Tibial nerve (tissue), 4 donors: Measurements from ENCODE around the gene CES1. TPM values are rescaled to one million over a fixed set of nuclear protein-coding genes. Genes with fewer than 3 reads are reported as not detected.

Source experiments
- DNase-seq, 2 donors: peaks; one replicate each; pipeline ENCODE4 v3.0.0-alpha.2; 2019; ENCODE audit warnings: low spot score in 2 of 2
- H3K27ac ChIP-seq, 4 donors: fragments of 200-600 bp; sonication (generic) in 3 of 4; one replicate each; pipeline ENCODE4 v1.5.1; 2017 to 2019; ENCODE audit warnings: mild to moderate bottlenecking in 1 of 4
- H3K27me3 ChIP-seq, 2 donors: fragments of 200-600 bp; sonication (generic) in 1 of 2; one replicate each; pipeline versions ENCODE4 v1.5.1 to v1.6.0; 2017 to 2019
- H3K36me3 ChIP-seq, 3 donors: fragments of 200-600 bp; sonication (generic); one replicate each; pipeline ENCODE4 v1.5.1; 2018 to 2019
- H3K4me1 ChIP-seq, 4 donors: fragments of 200-600 bp; sonication (generic) in 3 of 4; one replicate each; pipeline ENCODE4 v1.5.1; 2017 to 2019
- H3K4me3 ChIP-seq, 4 donors: fragments of 200-600 bp; sonication (generic) in 3 of 4; one replicate each; pipeline ENCODE4 v1.5.1; 2017 to 2019; ENCODE audit warnings: mild to moderate bottlenecking in 1 of 4, moderate library complexity in 1 of 4
- H3K9me3 ChIP-seq, 4 donors: fragments of 200-600 bp; sonication (generic) in 3 of 4; one replicate each; pipeline ENCODE4 v1.5.1; 2017 to 2019
- EP300 ChIP-seq, 2 donors: sonication (generic); formaldehyde crosslinking; IDR thresholded peaks; one replicate each; pipeline ENCODE4 v1.6.1; 2017; ENCODE audit warnings: antibody characterized with exemption in 2 of 2, mild to moderate bottlenecking in 1 of 2
- POLR2A ChIP-seq, 2 donors: fragments of 450-650 bp; IDR thresholded peaks; one replicate each; pipeline ENCODE4 v1.6.1; 2017; ENCODE audit warnings: antibody characterized with exemption in 2 of 2, mild to moderate bottlenecking in 2 of 2, moderate library complexity in 2 of 2
- WGBS, 2 donors: methylation state at CpG; one replicate each; pipeline ENCODE4 v1.1.5; 2018; 5-methylcytosine and 5-hydroxymethylcytosine counted together
- total RNA-seq, 4 donors: library from RNA; depleted of rRNA; stranded (reverse); fragments of >200 nt; gene quantifications; one replicate each; pipeline ENCODE4 v1.1.0, GENCODE V29; 2016
- TF ChIP-seq, protein P1 (sequence below), 5 experiments: fragments of 200-600 bp in 3 of 5; fragments of 450-650 bp in 2 of 5; sonication (generic) in 3 of 5; IDR thresholded peaks; one replicate each; pipeline ENCODE4 v1.5.1; 2016 to 2019; ENCODE audit warnings: antibody characterized with exemption in 5 of 5, mild to moderate bottlenecking in 3 of 5, moderate library complexity in 2 of 5

Gene CES1
- 10 to 100 TPM; 18.8 to 54.5 (median 37.3) TPM for total RNA-seq

DNA sequence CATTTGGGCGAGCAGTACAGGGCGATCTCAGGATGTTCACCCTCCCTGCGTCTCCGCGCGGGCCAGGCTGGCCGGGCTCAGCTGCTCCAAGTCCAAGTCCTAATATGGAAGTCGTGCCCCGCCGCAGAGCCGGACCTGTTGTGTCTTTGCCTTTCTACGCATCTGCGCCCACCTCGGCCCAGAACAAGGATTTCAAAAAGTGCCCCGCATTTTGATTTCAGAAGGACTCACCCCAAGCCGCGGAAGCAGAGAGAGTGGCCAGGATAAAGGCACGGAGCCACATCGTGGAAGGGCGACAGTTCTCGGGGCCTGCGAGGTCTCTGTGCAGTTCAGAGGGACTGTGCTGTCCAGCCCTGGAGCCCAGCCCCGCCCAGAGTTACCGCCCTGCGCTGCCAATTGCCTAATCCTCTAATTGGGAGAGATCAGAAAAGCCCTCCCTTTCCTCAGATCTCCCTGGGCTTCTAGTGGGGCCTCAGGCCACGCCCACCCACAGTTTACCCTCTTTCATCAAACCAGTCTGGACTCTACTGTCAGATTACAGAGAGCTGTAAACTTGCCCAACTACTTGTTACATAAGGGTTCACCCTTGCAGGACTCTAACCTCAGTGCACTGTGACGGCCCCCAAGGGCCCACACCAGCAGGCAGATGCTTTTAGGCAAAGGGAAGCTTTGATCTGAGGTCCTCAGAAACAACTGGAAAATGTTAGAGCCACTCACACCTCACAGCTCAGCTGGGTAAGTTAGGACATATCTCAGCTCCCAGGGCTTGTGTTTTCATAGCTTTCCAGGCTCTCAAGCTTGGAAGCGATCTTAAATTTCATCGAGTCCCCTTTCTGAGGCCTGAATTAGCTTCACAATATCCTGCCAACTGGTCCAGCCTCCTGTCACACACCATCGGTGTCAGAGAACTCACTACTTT, at the start of gene CES1:
CES1 (minus strand) TSS at position 324 of the 919 bp plus-strand sequence; CDS start at position 283, 41 bp downstream.
- DNase-seq: peak; percentile 63 to 68
- peak within 1 kb of the TSS in 2 of 4 donors; percentile 7 to 35 for H3K4me3 ChIP-seq
- peak within 1 kb of the TSS in 1 of 4 donors; percentile 38 for H3K27ac ChIP-seq
- 57 to 69% methylated on average over 30 of the region's 30 CpGs for WGBS, 2 donors
- no peaks in the 10 kb centered on the region for H3K9me3 ChIP-seq
- H3K4me1 ChIP-seq: peaks cover 0 to 12% (median 0%) of the 10 kb centered on the region in 4 donors
- TF ChIP-seq POLR2A (IDR thresholded peaks at IDR 0.05): no peak
- TF ChIP-seq EP300 (IDR thresholded peaks at IDR 0.05): peak in 1 of 2 donors; percentile 24
- TF ChIP-seq, protein P1, sequence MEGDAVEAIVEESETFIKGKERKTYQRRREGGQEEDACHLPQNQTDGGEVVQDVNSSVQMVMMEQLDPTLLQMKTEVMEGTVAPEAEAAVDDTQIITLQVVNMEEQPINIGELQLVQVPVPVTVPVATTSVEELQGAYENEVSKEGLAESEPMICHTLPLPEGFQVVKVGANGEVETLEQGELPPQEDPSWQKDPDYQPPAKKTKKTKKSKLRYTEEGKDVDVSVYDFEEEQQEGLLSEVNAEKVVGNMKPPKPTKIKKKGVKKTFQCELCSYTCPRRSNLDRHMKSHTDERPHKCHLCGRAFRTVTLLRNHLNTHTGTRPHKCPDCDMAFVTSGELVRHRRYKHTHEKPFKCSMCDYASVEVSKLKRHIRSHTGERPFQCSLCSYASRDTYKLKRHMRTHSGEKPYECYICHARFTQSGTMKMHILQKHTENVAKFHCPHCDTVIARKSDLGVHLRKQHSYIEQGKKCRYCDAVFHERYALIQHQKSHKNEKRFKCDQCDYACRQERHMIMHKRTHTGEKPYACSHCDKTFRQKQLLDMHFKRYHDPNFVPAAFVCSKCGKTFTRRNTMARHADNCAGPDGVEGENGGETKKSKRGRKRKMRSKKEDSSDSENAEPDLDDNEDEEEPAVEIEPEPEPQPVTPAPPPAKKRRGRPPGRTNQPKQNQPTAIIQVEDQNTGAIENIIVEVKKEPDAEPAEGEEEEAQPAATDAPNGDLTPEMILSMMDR (IDR thresholded peaks at IDR 0.05): no peak
- H3K27me3 ChIP-seq: no peaks in the 10 kb centered on the region
- H3K36me3 ChIP-seq: no peaks in the 10 kb centered on the region

DNA sequence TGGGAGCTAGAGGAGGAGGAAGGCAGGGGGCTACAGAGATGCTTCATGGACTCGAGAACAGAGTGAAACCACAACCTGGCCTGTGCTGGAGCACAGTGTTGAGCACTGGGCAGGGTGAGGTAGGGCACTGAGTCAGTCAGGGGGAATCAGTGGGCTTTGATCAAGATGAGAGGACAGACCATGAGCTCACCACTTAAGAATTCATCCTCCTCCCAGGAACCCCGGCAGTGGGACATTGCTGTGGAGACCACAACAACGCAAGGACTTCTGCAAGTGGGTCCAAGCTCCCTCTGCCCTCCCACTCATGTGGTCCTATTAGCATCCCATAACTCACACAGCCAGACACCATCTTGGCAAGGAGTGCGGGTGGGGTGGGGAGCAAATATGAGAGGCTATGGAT, 44.0 kb upstream of the CES1 start:
- H3K4me1 ChIP-seq: no peaks in the 10 kb centered on the region
- H3K9me3 ChIP-seq: no peaks in the 10 kb centered on the region
- TF ChIP-seq, protein P1 (IDR thresholded peaks at IDR 0.05): no peak
- no peaks in the 10 kb centered on the region for H3K36me3 ChIP-seq
- no peak overlapping the region for H3K27ac ChIP-seq
- 62 to 64% methylated on average over 4 of the region's 4 CpGs for WGBS, 2 donors
- H3K4me3 ChIP-seq: no peak overlapping the region
- H3K27me3 ChIP-seq: peaks cover 0 to 4% of the 10 kb centered on the region in 2 donors
- no peak for DNase-seq

DNA sequence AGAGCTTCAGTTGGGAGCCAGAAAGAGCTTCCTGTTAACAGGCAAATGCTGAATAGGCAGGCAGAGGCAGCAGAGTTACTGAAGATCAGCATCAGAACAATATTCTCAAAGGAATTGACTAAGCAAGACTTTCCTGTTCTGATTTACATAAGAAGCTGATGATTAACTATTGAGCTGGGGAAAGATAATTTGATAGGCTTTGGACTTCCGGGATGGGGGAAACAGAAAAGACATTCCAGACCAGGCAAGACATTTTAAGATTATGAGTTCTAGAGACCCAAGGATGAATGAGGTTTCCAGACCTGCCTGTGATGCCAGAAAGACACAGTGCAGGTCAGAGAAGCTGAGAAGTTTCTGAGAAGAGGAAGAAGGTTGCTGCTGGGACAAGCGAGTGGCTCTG, 42.4 kb upstream of the CES1 start, which contains the start of gene CES5A:
CES5A (minus strand) TSS at position 101 of the 400 bp plus-strand sequence. CDS start 152 bp downstream, outside the sequence.
- Histone ChIP-seq H3K27me3 (peaks cover 0 to 4% of the 10 kb centered on the region in 2 donors), H3K36me3 (no peaks in the 10 kb centered on the region), H3K4me1 (no peaks in the 10 kb centered on the region), H3K4me3 (no peak within 1 kb of the TSS), H3K27ac (no peak within 1 kb of the TSS), H3K9me3 (no peaks in the 10 kb centered on the region)
- TF ChIP-seq, protein P1 (IDR thresholded peaks at IDR 0.05): no peak
- no peak for TF ChIP-seq POLR2A (IDR thresholded peaks at IDR 0.05)
- TF ChIP-seq EP300 (IDR thresholded peaks at IDR 0.05): no peak
- 69 to 81% methylated on average over 2 of the region's 2 CpGs for WGBS, 2 donors
- DNase-seq: no peak

DNA sequence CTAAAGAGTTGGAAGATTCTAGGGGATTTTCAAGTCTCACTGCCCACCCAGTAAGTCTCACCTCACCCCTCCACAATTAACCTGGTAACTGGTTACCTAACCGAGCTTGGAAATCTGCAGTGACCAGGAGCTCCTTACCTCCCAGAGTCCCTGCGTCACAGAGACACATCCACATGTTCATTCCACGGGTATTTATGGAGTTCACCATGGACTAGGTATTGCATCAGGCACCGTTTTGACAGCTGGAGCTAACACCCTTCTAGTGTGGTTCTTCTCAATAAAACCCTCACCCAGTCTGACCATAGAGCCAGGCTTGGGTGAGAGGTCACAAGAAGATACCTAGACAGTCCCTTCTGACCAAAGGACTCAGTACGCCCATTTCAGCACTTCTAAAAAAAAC, 40.2 kb upstream of the CES1 start:
- TF ChIP-seq, protein P1 (IDR thresholded peaks at IDR 0.05): no peak
- TF ChIP-seq POLR2A (IDR thresholded peaks at IDR 0.05) (no peak), EP300 (IDR thresholded peaks at IDR 0.05) (no peak)
- no peaks in the 10 kb centered on the region for H3K9me3 ChIP-seq
- H3K4me1 ChIP-seq: no peaks in the 10 kb centered on the region
- H3K36me3 ChIP-seq: no peaks in the 10 kb centered on the region
- H3K4me3 ChIP-seq: no peak overlapping the region
- H3K27ac ChIP-seq: no peak overlapping the region
- DNase-seq: no peak
- 86% methylated on average over 5 of the region's 5 CpGs for WGBS, 2 donors
- H3K27me3 ChIP-seq: peaks cover 0 to 4% of the 10 kb centered on the region in 2 donors

DNA sequence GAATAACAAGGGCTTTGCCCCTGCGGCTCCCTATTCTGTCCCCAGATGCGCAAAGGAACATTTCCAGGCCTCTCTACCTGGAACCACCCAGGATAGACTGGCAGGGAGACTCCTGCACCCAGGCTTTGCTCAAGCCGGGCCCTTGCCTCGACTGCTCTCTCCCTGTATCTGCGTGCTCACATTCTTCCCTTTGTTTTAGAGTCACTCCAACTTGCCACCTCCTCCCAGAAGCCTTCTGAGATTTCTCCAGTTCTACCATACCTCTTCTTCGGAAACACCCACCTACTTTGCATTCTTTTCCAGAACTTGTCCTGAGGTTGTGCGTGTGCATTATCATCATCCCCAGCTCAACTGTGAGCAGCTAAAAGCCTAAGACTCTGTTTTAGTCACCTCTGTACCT, 39.2 kb upstream of the CES1 start:
- no peak for DNase-seq
- H3K27ac ChIP-seq: no peak overlapping the region
- TF ChIP-seq EP300 (IDR thresholded peaks at IDR 0.05) (no peak), POLR2A (IDR thresholded peaks at IDR 0.05) (no peak)
- TF ChIP-seq, protein P1 (IDR thresholded peaks at IDR 0.05): no peak
- no peaks in the 10 kb centered on the region for H3K36me3 ChIP-seq
- no peaks in the 10 kb centered on the region for H3K4me1 ChIP-seq
- H3K9me3 ChIP-seq: no peaks in the 10 kb centered on the region
- WGBS, 2 donors: 77 to 86% methylated on average over 7 of the region's 7 CpGs
- H3K4me3 ChIP-seq: no peak overlapping the region
- H3K27me3 ChIP-seq: peaks cover 0 to 4% of the 10 kb centered on the region in 2 donors
